OCI-LY1 (cell line): ENCODE data around the gene TSKS.

Experiments
- H2AFZ ChIP-seq: fragments of 200-600 bp; sonication (generic), shearing (Covaris generic); 2 replicates; pipeline ENCODE4 v1.6.0; 2014; ENCODE audit warnings: antibody characterized with exemption, mild to moderate bottlenecking, low read length
- H3F3A ChIP-seq: fragments of 200-600 bp; sonication (generic), shearing (Covaris generic); 2 replicates; pipeline ENCODE4 v1.6.0; 2014; ENCODE audit warnings: mild to moderate bottlenecking, antibody characterized with exemption, low read length, moderate library complexity; ENCODE audit not compliant: insufficient read depth
- H3K27ac ChIP-seq: fragments of 200-600 bp; sonication (generic); 2 replicates; pipeline ENCODE4 v1.5.1; 2014; ENCODE audit warnings: low read length, mixed run types, mild to moderate bottlenecking, low read depth; ENCODE audit not compliant: poor library complexity, severe bottlenecking
- H3K27me3 ChIP-seq: fragments of 200-600 bp; sonication (generic); 2 replicates; pipeline ENCODE4 v1.6.0; 2014; ENCODE audit warnings: antibody characterized with exemption, mild to moderate bottlenecking, low read length, moderate library complexity; ENCODE audit not compliant: insufficient read depth
- H3K36me3 ChIP-seq: fragments of 200-600 bp; sonication (generic); 2 replicates; pipeline ENCODE4 v1.6.1; 2014; ENCODE audit warnings: mild to moderate bottlenecking, antibody characterized with exemption, low read length, moderate library complexity, mixed read lengths; ENCODE audit not compliant: insufficient read depth
- H3K4me1 ChIP-seq: fragments of 200-600 bp; sonication (generic); 2 replicates; pipeline ENCODE4 v1.5.1; 2014; ENCODE audit warnings: mild to moderate bottlenecking, low read length, moderate library complexity; ENCODE audit not compliant: insufficient read depth, severe bottlenecking
- H3K4me2 ChIP-seq: fragments of 200-600 bp; sonication (generic), shearing (Covaris generic); 2 replicates; pipeline ENCODE4 v1.6.1; 2014; ENCODE audit warnings: low read length
- H3K4me3 ChIP-seq: fragments of 200-600 bp; sonication (generic); 2 replicates; pipeline ENCODE4 v1.5.1; 2014; ENCODE audit warnings: low read length, low read depth, mild to moderate bottlenecking, mixed read lengths; ENCODE audit not compliant: poor library complexity, severe bottlenecking
- H3K79me2 ChIP-seq: fragments of 200-600 bp; shearing (Covaris generic); 2 replicates; pipeline ENCODE4 v1.6.1; 2016; ENCODE audit warnings: mixed run types, low read length, mixed read lengths; ENCODE audit not compliant: insufficient read depth
- H3K9ac ChIP-seq: fragments of 200-600 bp; sonication (generic), shearing (Covaris generic); 2 replicates; pipeline ENCODE4 v1.6.1; 2014; ENCODE audit warnings: mild to moderate bottlenecking, low read length, mixed read lengths
- H3K9me2 ChIP-seq: fragments of 200-600 bp; sonication (generic), shearing (Covaris generic); 2 replicates; pipeline ENCODE4 v1.6.1; 2014; ENCODE audit warnings: low read depth, mild to moderate bottlenecking, low read length, mixed read lengths
- H3K9me3 ChIP-seq: fragments of 200-600 bp; shearing (Covaris generic); 2 replicates; pipeline ENCODE4 v1.6.1; 2014; ENCODE audit warnings: low read length, mixed read lengths
- H4K20me1 ChIP-seq: fragments of 200-600 bp; sonication (generic), shearing (Covaris generic); 2 replicates; pipeline ENCODE4 v1.6.0; 2016; ENCODE audit warnings: mild to moderate bottlenecking, low read length; ENCODE audit not compliant: insufficient read depth
- CTCF ChIP-seq: fragments of 200-600 bp; sonication (generic), shearing (Covaris generic); IDR thresholded peaks from 2 replicates; pipeline ENCODE4 v1.5.1; 2017; ENCODE audit warnings: mild to moderate bottlenecking, antibody characterized with exemption, low read length, moderate library complexity, mixed read lengths
- EZH2 ChIP-seq: fragments of 200-600 bp; sonication (generic), shearing (Covaris generic); IDR thresholded peaks from 2 replicates; pipeline ENCODE4 v1.8.0; 2017; ENCODE audit warnings: borderline replicate concordance, mixed run types, mild to moderate bottlenecking, antibody characterized with exemption, low read length, moderate library complexity, mixed read lengths

Gene TSKS

GRCh38 chr19:49692147-49692506 lies 71.0 kb downstream of the TSKS start:
- Histone ChIP-seq H3K4me2 (peak overlapping the region; percentile 53), H3K27me3 (no peaks in the 10 kb centered on the region), H3K4me3 (peak overlapping the region; percentile 49), H3K4me1 (peaks cover 19% of the 10 kb centered on the region), H3K79me2 (no peaks in the 10 kb centered on the region), H2AFZ (peak overlapping the region; percentile 83), H3K9ac (no peak overlapping the region), H3K9me2 (no peaks in the 10 kb centered on the region), H3K27ac (no peak overlapping the region), H3K9me3 (no peaks in the 10 kb centered on the region), H4K20me1 (no peaks in the 10 kb centered on the region), H3K36me3 (peaks cover 34% of the 10 kb centered on the region), H3F3A (0 out of 2 replicates have a peak, but pooled peaks cover 3% of the 10 kb centered on the region)
- TF ChIP-seq CTCF (no peak), EZH2 (no peak)

DNA sequence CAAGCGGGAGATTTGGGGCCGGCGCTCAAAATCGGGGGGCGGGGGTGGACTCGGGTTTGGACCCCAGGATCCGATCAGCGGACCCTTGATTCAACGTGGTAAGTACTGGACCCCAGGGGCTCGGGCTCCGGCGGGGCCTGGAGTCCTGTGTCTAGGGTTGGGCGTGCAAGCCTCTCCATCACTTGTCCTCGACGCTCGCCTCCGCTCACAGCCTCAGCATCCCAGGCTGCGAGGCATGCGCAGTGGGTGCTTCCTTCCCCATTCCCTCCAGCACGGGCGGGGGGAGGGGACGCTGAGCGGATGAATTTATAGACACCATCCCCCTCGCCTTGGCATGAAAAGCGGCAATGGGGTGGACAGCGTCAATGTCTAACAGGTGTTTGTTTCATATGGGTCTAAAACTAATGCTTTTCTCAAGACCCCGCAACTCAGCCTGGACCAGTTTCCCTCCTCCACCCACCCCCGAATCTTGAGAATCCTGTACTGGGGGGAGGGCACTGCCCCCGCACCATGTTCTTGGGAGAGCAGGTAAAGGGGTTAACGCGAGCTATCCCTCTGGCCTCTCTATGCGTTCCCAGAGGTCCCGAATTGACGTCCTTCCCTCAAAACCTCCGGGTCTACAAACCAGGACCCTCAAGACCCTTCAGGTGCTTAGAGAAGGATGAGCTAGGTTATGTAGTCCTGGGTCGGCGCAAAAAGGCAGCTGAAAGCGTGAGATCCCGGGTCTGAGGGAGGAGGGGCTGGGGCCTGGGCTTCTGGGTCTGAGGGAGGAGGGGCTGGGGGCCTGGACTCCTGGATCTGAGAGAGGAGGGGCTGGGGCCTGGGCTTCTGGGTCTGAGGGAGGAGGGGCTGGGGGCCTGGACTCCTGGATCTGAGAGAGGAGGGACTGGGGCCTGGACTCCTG lies 71.6 kb downstream of the TSKS start:
- H3K9ac ChIP-seq = no peak overlapping the region; the same call in 1 of the 2 replicates
- peaks cover 38% of the 10 kb centered on the region for H3K36me3 ChIP-seq
- H3K9me3 ChIP-seq = no peaks in the 10 kb centered on the region
- no peaks in the 10 kb centered on the region for H4K20me1 ChIP-seq
- no peak for TF ChIP-seq EZH2
- TF ChIP-seq CTCF = no peak
- 0 out of 2 replicates have a peak, but pooled peaks cover 3% of the 10 kb centered on the region for H3F3A ChIP-seq
- H2AFZ ChIP-seq = no peak overlapping the region
- H3K79me2 ChIP-seq = no peaks in the 10 kb centered on the region
- H3K4me3 ChIP-seq = peak overlapping the region; percentile 49
- H3K9me2 ChIP-seq = no peaks in the 10 kb centered on the region
- H3K4me1 ChIP-seq = peaks cover 19% of the 10 kb centered on the region
- no peak overlapping the region for H3K27ac ChIP-seq
- H3K27me3 ChIP-seq = no peaks in the 10 kb centered on the region
- H3K4me2 ChIP-seq = peak overlapping the region; percentile 53; the same call in 1 of the 2 replicates

DNA sequence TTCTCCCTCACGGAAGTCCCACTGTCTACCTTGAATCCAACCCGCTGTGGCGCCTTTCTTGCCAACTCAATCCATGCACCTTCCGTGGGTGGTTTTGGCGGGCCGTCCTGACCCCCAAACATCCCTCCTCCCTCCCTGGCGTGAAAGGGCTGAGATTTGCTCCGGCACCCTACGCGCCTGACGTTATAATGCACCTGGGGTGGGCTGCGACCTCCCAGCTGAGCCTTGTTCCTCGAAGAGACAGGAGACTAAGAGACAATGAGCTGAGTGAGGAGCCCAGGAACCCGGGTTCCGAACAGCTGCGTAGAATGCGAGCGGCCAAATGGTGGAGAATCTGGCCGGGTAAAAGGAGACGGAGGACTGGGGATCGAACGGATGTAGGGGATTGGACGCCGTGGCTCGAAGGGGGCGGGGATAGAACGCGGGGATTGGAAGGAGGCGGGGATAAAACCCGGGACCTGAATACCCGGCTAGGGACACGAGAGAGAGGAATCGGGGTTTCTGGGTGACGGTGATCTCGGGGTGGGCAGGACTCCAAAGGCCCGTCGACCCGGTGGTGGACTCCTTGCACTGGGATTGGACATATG lies 72.4 kb downstream of the TSKS start, which contains the start of gene CPT1C:
TSS of gene CPT1C (plus strand) at position 461 of the 587 bp plus-strand sequence. CDS start 1,137 bp downstream, outside the sequence.
- Histone ChIP-seq H4K20me1 (no peaks in the 10 kb centered on the region), H3F3A (0 out of 2 replicates have a peak, but pooled peaks cover 3% of the 10 kb centered on the region), H3K27me3 (no peaks in the 10 kb centered on the region), H2AFZ (no peak within 1 kb of the TSS), H3K36me3 (peaks cover 46% of the 10 kb centered on the region), H3K9me2 (no peaks in the 10 kb centered on the region), H3K4me2 (peak within 1 kb of the TSS; percentile 53; the same call in 1 of the 2 replicates), H3K9me3 (no peaks in the 10 kb centered on the region), H3K27ac (no peak within 1 kb of the TSS), H3K79me2 (no peaks in the 10 kb centered on the region), H3K9ac (no peak within 1 kb of the TSS; the same call in 1 of the 2 replicates), H3K4me3 (peak within 1 kb of the TSS; percentile 49), H3K4me1 (peaks cover 19% of the 10 kb centered on the region)
- TF ChIP-seq EZH2 = no peak
- TF ChIP-seq CTCF = no peak
